HFFc6 (cell line): ENCODE data around the gene CDH13. TPM values are rescaled to one million over a fixed set of nuclear protein-coding genes. Genes with fewer than 3 reads are reported as not detected.

Experiments used
- DNase-seq: peaks from one replicate; pipeline ENCODE4 v3.0.0-alpha.2; 2018
- H3K27ac Mint-ChIP-seq: 2 replicates; pipeline ENCODE4 v1.8.0; 2020; ENCODE audit warnings: mild to moderate bottlenecking, mixed read lengths
- H3K27me3 Mint-ChIP-seq: 2 replicates; pipeline ENCODE4 v1.8.0; 2021; ENCODE audit warnings: mild to moderate bottlenecking, moderate library complexity, mixed read lengths; ENCODE audit not compliant: insufficient read depth
- H3K36me3 Mint-ChIP-seq: 2 replicates; pipeline ENCODE4 v1.8.0; 2021; ENCODE audit warnings: low read depth, mixed read lengths
- H3K4me1 Mint-ChIP-seq: 2 replicates; pipeline ENCODE4 v1.8.0; 2020; ENCODE audit warnings: low read depth, mixed read lengths
- H3K4me3 Mint-ChIP-seq: 2 replicates; pipeline ENCODE4 v1.8.0; 2020; ENCODE audit warnings: mild to moderate bottlenecking, moderate library complexity, mixed read lengths
- H3K9me3 Mint-ChIP-seq: 2 replicates; pipeline ENCODE4 v1.8.0; 2020; ENCODE audit warnings: mild to moderate bottlenecking, mixed read lengths
- CTCF ChIP-seq: fragments of 200-600 bp; sonication (generic); IDR thresholded peaks from 2 replicates; pipeline ENCODE4 v1.5.0; 2021; ENCODE audit warnings: antibody characterized with exemption, mild to moderate bottlenecking
- total RNA-seq, 6 experiments: library from RNA; stranded (reverse); fragmentation: NEBNext Ultra II Directional; extraction: Animal tissue kit (Norgen Biotek cat#: 25700); gene quantifications; 2 replicates in 1 of 6; 3 replicates in 5 of 6; pipeline ENCODE4 v1.2.3, GENCODE V29; 2021

The CDH13 gene
- total RNA-seq, 6 experiments from 2014 or later = 3.6 to 14.7 (median 4.7) TPM

DNA sequence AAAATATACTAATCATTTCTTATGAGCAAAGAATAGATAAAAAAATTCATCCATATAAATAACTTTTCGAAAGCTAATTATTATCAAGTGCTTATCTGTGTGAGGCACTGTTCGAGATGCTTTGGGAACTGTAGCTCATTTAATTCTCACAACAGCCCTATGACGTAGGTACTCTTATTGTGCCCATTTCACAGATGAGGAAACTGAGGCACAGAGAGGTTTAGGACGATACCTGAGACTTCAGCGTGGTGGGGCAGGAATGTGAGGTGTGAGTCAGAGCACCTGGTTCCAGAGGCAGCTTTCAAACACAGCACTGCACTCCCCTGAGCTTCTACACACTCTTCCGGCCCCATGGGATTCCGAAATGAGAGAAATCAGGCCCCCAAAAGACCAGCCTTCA lies 995.2 kb downstream of the CDH13 start:
- H3K27ac Mint-ChIP-seq = no peak overlapping the region
- H3K4me3 Mint-ChIP-seq = no peak overlapping the region
- peaks cover 2% of the 10 kb centered on the region for H3K27me3 Mint-ChIP-seq
- H3K36me3 Mint-ChIP-seq = peaks cover 9% of the 10 kb centered on the region
- H3K9me3 Mint-ChIP-seq = peaks cover 62% of the 10 kb centered on the region
- DNase-seq = no peak
- no peaks in the 10 kb centered on the region for H3K4me1 Mint-ChIP-seq
- TF ChIP-seq CTCF = no peak

GRCh38 chr16:83623091-83623730 lies 996.4 kb downstream of the CDH13 start:
- no peak for TF ChIP-seq CTCF
- H3K27me3 Mint-ChIP-seq = peaks cover 2% of the 10 kb centered on the region
- H3K9me3 Mint-ChIP-seq = peaks cover 68% of the 10 kb centered on the region
- H3K4me3 Mint-ChIP-seq = no peak overlapping the region
- peaks cover 9% of the 10 kb centered on the region for H3K36me3 Mint-ChIP-seq
- no peak overlapping the region for H3K27ac Mint-ChIP-seq
- H3K4me1 Mint-ChIP-seq = no peaks in the 10 kb centered on the region
- DNase-seq = no peak

GRCh38 chr16:83623892-83624291 lies 997.1 kb downstream of the CDH13 start:
- H3K27me3 Mint-ChIP-seq = peaks cover 2% of the 10 kb centered on the region
- no peak for TF ChIP-seq CTCF
- peaks cover 68% of the 10 kb centered on the region for H3K9me3 Mint-ChIP-seq

GRCh38 chr16:83624429-83625120 lies 997.8 kb downstream of the CDH13 start:
- no peak for TF ChIP-seq CTCF
- peaks cover 9% of the 10 kb centered on the region for H3K36me3 Mint-ChIP-seq
- no peak overlapping the region for H3K4me3 Mint-ChIP-seq
- no peaks in the 10 kb centered on the region for H3K4me1 Mint-ChIP-seq
- no peak for DNase-seq
- H3K27me3 Mint-ChIP-seq = peaks cover 2% of the 10 kb centered on the region
- H3K9me3 Mint-ChIP-seq = peaks cover 69% of the 10 kb centered on the region
- no peak overlapping the region for H3K27ac Mint-ChIP-seq

More at GRCh38 chr16:83623892-83624291, 997.1 kb downstream of the CDH13 start:
- Mint-ChIP-seq H3K4me1 (no peaks in the 10 kb centered on the region), H3K4me3 (no peak overlapping the region), H3K27ac (no peak overlapping the region), H3K36me3 (peaks cover 9% of the 10 kb centered on the region)
- no peak for DNase-seq

DNA sequence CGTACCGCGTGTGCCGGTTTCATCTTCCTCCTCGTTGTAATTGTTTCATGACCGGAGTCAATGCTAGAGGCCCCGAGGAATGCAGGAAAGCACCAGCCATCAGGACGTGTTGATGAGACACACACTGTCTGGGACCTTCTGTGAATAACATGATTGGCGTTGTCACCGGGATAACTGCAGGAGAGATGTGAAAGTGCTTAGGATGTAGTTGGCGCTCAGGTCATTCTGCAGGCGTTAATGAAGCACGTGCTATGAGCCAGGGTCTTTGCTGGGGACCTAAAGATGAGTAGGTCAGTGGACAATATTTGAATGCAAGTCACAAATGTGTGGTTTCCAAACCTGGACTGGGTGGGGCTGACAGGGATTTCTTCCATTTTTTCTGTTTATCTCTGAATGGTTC lies 999.4 kb downstream of the CDH13 start:
- Mint-ChIP-seq H3K27ac (no peak overlapping the region), H3K4me1 (no peaks in the 10 kb centered on the region), H3K27me3 (peaks cover 2% of the 10 kb centered on the region), H3K9me3 (peaks cover 70% of the 10 kb centered on the region), H3K4me3 (no peak overlapping the region), H3K36me3 (peaks cover 9% of the 10 kb centered on the region)
- no peak for TF ChIP-seq CTCF
- no peak for DNase-seq
